ENCODE data around the gene GSDME.

Gene GSDME

GRCh38 chr7:24657980-24658379 lies 99.3 kb downstream of the GSDME start:
- Histone ChIP-seq H3K9me3 (ENCODE audit: insufficient read depth, low read depth, low read length) (no peaks in the 10 kb centered on the region), H3K79me2 (ENCODE audit: control insufficient read depth, insufficient read depth, low read length, poor library complexity) (no peaks in the 10 kb centered on the region), H3K9ac (ENCODE audit: low read length) (no peak overlapping the region), H3K18ac (ENCODE audit: low read length) (no peak overlapping the region), H2BK5ac (ENCODE audit: low read depth, low read length, poor library complexity) (no peak overlapping the region), H3K36me3 (ENCODE audit: control insufficient read depth in 1 of 2, insufficient read depth in 2 of 2, low read length in 2 of 2) (no peaks in the 10 kb centered on the region), H2BK12ac (ENCODE audit: low read length) (no peak overlapping the region), H3K4ac (ENCODE audit: low read depth, low read length) (no peak overlapping the region), H4K12ac (ENCODE audit: low read depth, low read length) (no peak overlapping the region), H3K27ac (ENCODE audit: low read depth, low read length) (no peak overlapping the region), H3K27me3 (ENCODE audit: insufficient read depth, low read length) (no peaks in the 10 kb centered on the region), H3K79me1 (ENCODE audit: low read length) (no peaks in the 10 kb centered on the region), H2BK120ac (ENCODE audit: insufficient read depth, low read length, poor library complexity) (no peak overlapping the region), H4K91ac (ENCODE audit: low read depth, low read length) (no peak overlapping the region), H3K4me1 (ENCODE audit: control insufficient read depth in 1 of 2, insufficient read depth in 2 of 2, low read length in 2 of 2) (no peaks in the 10 kb centered on the region), H3K14ac (ENCODE audit: low read length) (no peak overlapping the region), H4K8ac (ENCODE audit: low read depth, low read length) (no peak overlapping the region), H2AK5ac (ENCODE audit: low read length) (no peak overlapping the region), H3K23ac (ENCODE audit: low read length) (no peak overlapping the region), H3K4me3 (ENCODE audit: low read depth, low read length) (no peak overlapping the region), H3K4me2 (ENCODE audit: low read length) (no peak overlapping the region), H2AFZ (ENCODE audit: insufficient read depth, low read length, poor library complexity) (no peak overlapping the region)
- no peak for DNase-seq

GRCh38 chr7:24656608-24657007 lies 100.7 kb downstream of the GSDME start:
- H2BK120ac ChIP-seq (ENCODE audit: insufficient read depth, low read length, poor library complexity), result no peak overlapping the region
- no peak overlapping the region for H3K4me3 ChIP-seq (ENCODE audit: low read depth, low read length)
- no peak overlapping the region for H3K4me2 ChIP-seq (ENCODE audit: low read length)
- H3K79me2 ChIP-seq (ENCODE audit: control insufficient read depth, insufficient read depth, low read length, poor library complexity), result no peaks in the 10 kb centered on the region
- H3K23ac ChIP-seq (ENCODE audit: low read length), result no peak overlapping the region
- no peak overlapping the region for H4K8ac ChIP-seq (ENCODE audit: low read depth, low read length)
- no peaks in the 10 kb centered on the region for H3K27me3 ChIP-seq (ENCODE audit: insufficient read depth, low read length)
- H2AFZ ChIP-seq (ENCODE audit: insufficient read depth, low read length, poor library complexity), result no peak overlapping the region
- H3K9ac ChIP-seq (ENCODE audit: low read length), result no peak overlapping the region
- no peak for DNase-seq
- no peak overlapping the region for H3K18ac ChIP-seq (ENCODE audit: low read length)
- no peak overlapping the region for H2BK12ac ChIP-seq (ENCODE audit: low read length)
- H3K4me1 ChIP-seq (ENCODE audit: control insufficient read depth in 1 of 2, insufficient read depth in 2 of 2, low read length in 2 of 2), result no peaks in the 10 kb centered on the region
- no peak overlapping the region for H4K91ac ChIP-seq (ENCODE audit: low read depth, low read length)
- no peaks in the 10 kb centered on the region for H3K79me1 ChIP-seq (ENCODE audit: low read length)
- no peak overlapping the region for H3K4ac ChIP-seq (ENCODE audit: low read depth, low read length)
- no peaks in the 10 kb centered on the region for H3K9me3 ChIP-seq (ENCODE audit: insufficient read depth, low read depth, low read length)
- no peak overlapping the region for H2BK5ac ChIP-seq (ENCODE audit: low read depth, low read length, poor library complexity)
- no peak overlapping the region for H3K27ac ChIP-seq (ENCODE audit: low read depth, low read length)
- no peak overlapping the region for H4K12ac ChIP-seq (ENCODE audit: low read depth, low read length)
- WGBS (ENCODE audit: extremely low coverage, insufficient coverage, insufficient read length), result no CpG with 5 or more reads among the region's 6 CpGs
- H3K36me3 ChIP-seq (ENCODE audit: control insufficient read depth in 1 of 2, insufficient read depth in 2 of 2, low read length in 2 of 2), result no peaks in the 10 kb centered on the region
- H3K14ac ChIP-seq (ENCODE audit: low read length), result no peak overlapping the region
- H2AK5ac ChIP-seq (ENCODE audit: low read length), result no peak overlapping the region

- Histone ChIP-seq H3K9ac (ENCODE audit: low read length) (no peak overlapping the region), H3K14ac (ENCODE audit: low read length) (no peak overlapping the region), H3K79me1 (ENCODE audit: low read length) (no peaks in the 10 kb centered on the region), H4K8ac (ENCODE audit: low read depth, low read length) (no peak overlapping the region), H3K23ac (ENCODE audit: low read length) (no peak overlapping the region), H2BK120ac (ENCODE audit: insufficient read depth, low read length, poor library complexity) (no peak overlapping the region), H2BK12ac (ENCODE audit: low read length) (no peak overlapping the region), H2AFZ (ENCODE audit: insufficient read depth, low read length, poor library complexity) (no peak overlapping the region), H3K27me3 (ENCODE audit: insufficient read depth, low read length) (no peaks in the 10 kb centered on the region), H3K4me3 (ENCODE audit: low read depth, low read length) (no peak overlapping the region), H3K36me3 (ENCODE audit: control insufficient read depth in 1 of 2, insufficient read depth in 2 of 2, low read length in 2 of 2) (no peaks in the 10 kb centered on the region), H3K79me2 (ENCODE audit: control insufficient read depth, insufficient read depth, low read length, poor library complexity) (no peaks in the 10 kb centered on the region), H3K4me1 (ENCODE audit: control insufficient read depth in 1 of 2, insufficient read depth in 2 of 2, low read length in 2 of 2) (no peaks in the 10 kb centered on the region), H3K4me2 (ENCODE audit: low read length) (no peak overlapping the region), H2AK5ac (ENCODE audit: low read length) (no peak overlapping the region), H3K18ac (ENCODE audit: low read length) (no peak overlapping the region), H4K12ac (ENCODE audit: low read depth, low read length) (no peak overlapping the region), H4K91ac (ENCODE audit: low read depth, low read length) (no peak overlapping the region), H3K4ac (ENCODE audit: low read depth, low read length) (no peak overlapping the region), H3K27ac (ENCODE audit: low read depth, low read length) (no peak overlapping the region), H3K9me3 (ENCODE audit: insufficient read depth, low read depth, low read length) (no peaks in the 10 kb centered on the region), H2BK5ac (ENCODE audit: low read depth, low read length, poor library complexity) (no peak overlapping the region)
- no CpG with 5 or more reads among the region's 1 CpG for WGBS (ENCODE audit: extremely low coverage, insufficient coverage, insufficient read length)
- DNase-seq, result no peak
Measured at GRCh38 chr7:24654305-24654704, 103.0 kb downstream of the GSDME start.

GRCh38 chr7:24653316-24654085 lies 103.8 kb downstream of the GSDME start:
- no peak overlapping the region for H3K23ac ChIP-seq (ENCODE audit: low read length)
- H3K4me2 ChIP-seq (ENCODE audit: low read length), result no peak overlapping the region
- H3K14ac ChIP-seq (ENCODE audit: low read length), result no peak overlapping the region
- H3K27me3 ChIP-seq (ENCODE audit: insufficient read depth, low read length), result no peaks in the 10 kb centered on the region
- H4K8ac ChIP-seq (ENCODE audit: low read depth, low read length), result no peak overlapping the region
- H3K9me3 ChIP-seq (ENCODE audit: insufficient read depth, low read depth, low read length), result no peaks in the 10 kb centered on the region
- H3K4ac ChIP-seq (ENCODE audit: low read depth, low read length), result no peak overlapping the region
- no peak overlapping the region for H3K18ac ChIP-seq (ENCODE audit: low read length)
- H4K12ac ChIP-seq (ENCODE audit: low read depth, low read length), result no peak overlapping the region
- DNase-seq, result no peak
- no peak overlapping the region for H3K4me3 ChIP-seq (ENCODE audit: low read depth, low read length)
- H2BK5ac ChIP-seq (ENCODE audit: low read depth, low read length, poor library complexity), result no peak overlapping the region
- H3K79me2 ChIP-seq (ENCODE audit: control insufficient read depth, insufficient read depth, low read length, poor library complexity), result no peaks in the 10 kb centered on the region
- no peak overlapping the region for H2AFZ ChIP-seq (ENCODE audit: insufficient read depth, low read length, poor library complexity)
- H3K79me1 ChIP-seq (ENCODE audit: low read length), result no peaks in the 10 kb centered on the region
- H2BK120ac ChIP-seq (ENCODE audit: insufficient read depth, low read length, poor library complexity), result no peak overlapping the region
- H3K36me3 ChIP-seq (ENCODE audit: control insufficient read depth in 1 of 2, insufficient read depth in 2 of 2, low read length in 2 of 2), result no peaks in the 10 kb centered on the region
- no peaks in the 10 kb centered on the region for H3K4me1 ChIP-seq (ENCODE audit: control insufficient read depth in 1 of 2, insufficient read depth in 2 of 2, low read length in 2 of 2)
- H2AK5ac ChIP-seq (ENCODE audit: low read length), result no peak overlapping the region
- no peak overlapping the region for H2BK12ac ChIP-seq (ENCODE audit: low read length)
- H3K9ac ChIP-seq (ENCODE audit: low read length), result no peak overlapping the region
- H3K27ac ChIP-seq (ENCODE audit: low read depth, low read length), result no peak overlapping the region
- WGBS (ENCODE audit: extremely low coverage, insufficient coverage, insufficient read length), result 100% methylated on average over 2 of the region's 4 CpGs
- H4K91ac ChIP-seq (ENCODE audit: low read depth, low read length), result no peak overlapping the region

Measured in trophoblast cell (in vitro differentiated cells and primary cell).